Mesodermal cell (in vitro differentiated cells): Measurements from ENCODE around the gene AP2M1.

Experiments
- H3K27ac ChIP-seq: 2 replicates; pipeline ENCODE4 v1.7.0; 2013; ENCODE audit warnings: mild to moderate bottlenecking, low read depth, low read length, moderate library complexity; ENCODE audit not compliant: severe bottlenecking
- H3K36me3 ChIP-seq: 2 replicates; pipeline ENCODE4 v1.7.1; 2013; ENCODE audit warnings: mild to moderate bottlenecking, low read length, moderate library complexity; ENCODE audit not compliant: control insufficient read depth, insufficient read depth
- H3K4me1 ChIP-seq: one replicate; pipeline ENCODE4 v1.7.1; 2013; ENCODE audit warnings: mild to moderate bottlenecking, low read length; ENCODE audit not compliant: insufficient read depth, control insufficient read depth, poor library complexity, severe bottlenecking
- H3K4me3 ChIP-seq: 2 replicates; pipeline ENCODE4 v1.7.0; 2013; ENCODE audit warnings: low read length, control low read depth, mild to moderate bottlenecking; ENCODE audit not compliant: insufficient read depth, poor library complexity, severe bottlenecking; ENCODE audit errors: extremely low read depth
- H3K9me3 ChIP-seq: 2 replicates; pipeline ENCODE4 v1.7.1; 2013; ENCODE audit warnings: mild to moderate bottlenecking, low read length, moderate library complexity; ENCODE audit not compliant: control insufficient read depth
- WGBS, 2 experiments: methylation state at CpG; one replicate each; pipeline ENCODE4 v1.1.5; 2013; ENCODE audit warnings: missing lambda C conversion rate in 2 of 2; ENCODE audit not compliant: insufficient coverage in 2 of 2; 5-methylcytosine and 5-hydroxymethylcytosine counted together

The AP2M1 gene

GRCh38 chr3:184180165-184180564, 5.5 kb downstream of the AP2M1 start:
- Histone ChIP-seq H3K36me3 (peaks cover 84% of the 10 kb centered on the region), H3K9me3 (no peaks in the 10 kb centered on the region), H3K4me3 (no peak overlapping the region), H3K27ac (peak overlapping the region; percentile 16), H3K4me1 (peaks cover 50% of the 10 kb centered on the region)
- 94 to 100% methylated on average over 4 to 5 of the region's 6 CpGs for WGBS, 2 experiments

- H3K36me3 ChIP-seq: peaks cover 81% of the 10 kb centered on the region
- no peaks in the 10 kb centered on the region for H3K9me3 ChIP-seq
- WGBS, 2 experiments: 98% methylated on average over 5 to 8 of the region's 9 CpGs
- H3K4me1 ChIP-seq: peaks cover 54% of the 10 kb centered on the region
- no peak overlapping the region for H3K4me3 ChIP-seq
- H3K27ac ChIP-seq: no peak overlapping the region
These were observed 6.9 kb downstream of the AP2M1 start for GRCh38 chr3:184181596-184181995.

- peaks cover 79% of the 10 kb centered on the region for H3K36me3 ChIP-seq
- 80 to 95% methylated on average over 2 to 3 of the region's 5 CpGs for WGBS, 2 experiments
- no peaks in the 10 kb centered on the region for H3K9me3 ChIP-seq
- no peak overlapping the region for H3K27ac ChIP-seq
- H3K4me1 ChIP-seq: peaks cover 46% of the 10 kb centered on the region
- no peak overlapping the region for H3K4me3 ChIP-seq
These were observed 9.0 kb downstream of the AP2M1 start for GRCh38 chr3:184183679-184184078.

- H3K9me3 ChIP-seq: no peaks in the 10 kb centered on the region
- peaks cover 79% of the 10 kb centered on the region for H3K36me3 ChIP-seq
- peak overlapping the region; percentile 86 for H3K4me3 ChIP-seq
- 91 to 93% methylated on average over 9 to 15 of the region's 18 CpGs for WGBS, 2 experiments
- peaks cover 36% of the 10 kb centered on the region for H3K4me1 ChIP-seq
- H3K27ac ChIP-seq: peak overlapping the region; percentile 98
These were observed 10.0 kb downstream of the AP2M1 start for GRCh38 chr3:184184546-184185230.

GRCh38 chr3:184185461-184186183, 11.0 kb downstream of the AP2M1 start:
- Histone ChIP-seq H3K36me3 (peaks cover 79% of the 10 kb centered on the region), H3K9me3 (no peaks in the 10 kb centered on the region), H3K4me1 (peaks cover 27% of the 10 kb centered on the region), H3K27ac (peak overlapping the region; percentile 98), H3K4me3 (peak overlapping the region; percentile 86)
- 1 to 2% methylated on average over 44 to 53 of the region's 55 CpGs for WGBS, 2 experiments

GRCh38 chr3:184186184-184186901, 11.7 kb downstream of the AP2M1 start, which contains the start of gene ABCF3:
Gene ABCF3 (plus strand): TSS chr3:184186199. CDS start chr3:184186208, 9 bp downstream.
- H3K4me1 ChIP-seq: peaks cover 26% of the 10 kb centered on the region
- H3K36me3 ChIP-seq: peaks cover 79% of the 10 kb centered on the region
- H3K27ac ChIP-seq: peak within 1 kb of the TSS; percentile 98
- peak within 1 kb of the TSS; percentile 86 for H3K4me3 ChIP-seq
- no peaks in the 10 kb centered on the region for H3K9me3 ChIP-seq
- 0 to 3% methylated on average over 33 to 36 of the region's 45 CpGs for WGBS, 2 experiments

GRCh38 chr3:184186902-184187207, 12.2 kb downstream of the AP2M1 start:
- H3K27ac ChIP-seq: peak overlapping the region; percentile 67
- H3K4me3 ChIP-seq: peak overlapping the region; percentile 86
- H3K4me1 ChIP-seq: peaks cover 24% of the 10 kb centered on the region
- H3K36me3 ChIP-seq: peaks cover 79% of the 10 kb centered on the region
- H3K9me3 ChIP-seq: no peaks in the 10 kb centered on the region
- WGBS, 2 experiments: 8 to 40% methylated on average over 1 to 2 of the region's 3 CpGs

GRCh38 chr3:184188080-184188479, 13.4 kb downstream of the AP2M1 start:
- peaks cover 79% of the 10 kb centered on the region for H3K36me3 ChIP-seq
- no peaks in the 10 kb centered on the region for H3K9me3 ChIP-seq
- H3K4me3 ChIP-seq: no peak overlapping the region
- H3K4me1 ChIP-seq: peaks cover 23% of the 10 kb centered on the region
- 94 to 98% methylated on average over 14 to 17 of the region's 17 CpGs for WGBS, 2 experiments
- H3K27ac ChIP-seq: no peak overlapping the region

GRCh38 chr3:184189421-184189820, 14.8 kb downstream of the AP2M1 start:
- H3K4me1 ChIP-seq: peaks cover 15% of the 10 kb centered on the region
- H3K36me3 ChIP-seq: peaks cover 78% of the 10 kb centered on the region
- no peak overlapping the region for H3K27ac ChIP-seq
- no peak overlapping the region for H3K4me3 ChIP-seq
- WGBS, 2 experiments: 95 to 100% methylated on average over 12 to 13 of the region's 13 CpGs
- H3K9me3 ChIP-seq: no peaks in the 10 kb centered on the region

- Histone ChIP-seq H3K36me3 (peaks cover 76% of the 10 kb centered on the region), H3K4me3 (no peak overlapping the region), H3K9me3 (no peaks in the 10 kb centered on the region), H3K27ac (no peak overlapping the region), H3K4me1 (no peaks in the 10 kb centered on the region)
- 94 to 99% methylated on average over 5 to 10 of the region's 10 CpGs for WGBS, 2 experiments
These were observed 18.2 kb downstream of the AP2M1 start for GRCh38 chr3:184192889-184193288.
